Measurements from ENCODE around the gene MYH6. TPM values are rescaled to one million over a fixed set of nuclear protein-coding genes. Genes with fewer than 3 reads are reported as not detected.

The MYH6 gene
- total RNA-seq, 1 donor from 2014 or later = 0.07 TPM

DNA sequence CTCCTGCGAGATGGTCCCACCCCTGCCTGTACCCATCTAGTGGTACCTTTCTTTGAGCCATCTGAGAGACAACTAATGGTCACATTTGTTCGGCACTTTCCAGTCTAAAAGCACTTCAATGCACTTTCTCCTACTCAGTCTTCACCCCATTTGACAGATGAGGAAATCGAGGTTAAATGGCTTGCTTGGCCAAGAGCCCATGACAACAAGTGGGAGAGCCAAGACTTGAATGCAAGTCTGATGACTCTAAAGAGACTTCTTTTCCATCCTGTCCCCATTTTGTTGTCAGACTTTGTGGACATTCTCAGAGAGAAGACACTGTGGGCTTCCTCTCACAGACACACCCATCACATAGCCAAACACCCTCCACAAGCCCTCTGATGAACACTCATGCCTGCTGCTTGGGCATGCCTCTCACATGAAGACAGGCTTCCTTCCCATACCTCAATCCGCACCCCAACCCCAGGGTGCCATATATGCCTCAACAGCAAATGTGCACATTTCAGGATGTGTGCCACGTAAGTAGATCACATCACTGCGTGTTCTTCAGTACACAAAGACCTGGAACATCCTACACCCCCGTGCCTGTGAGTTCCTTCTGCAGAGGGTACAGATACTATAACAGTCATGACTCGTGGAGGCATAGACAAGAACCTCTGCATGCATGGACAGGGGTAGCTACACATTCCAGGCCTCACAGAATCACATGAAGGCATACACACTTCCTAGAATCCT is 26.6 kb upstream of the MYH6 start:
- DNase-seq (ENCODE audit: low spot score, unreplicated experiment) = no peak
- H3K27ac Mint-ChIP-seq = no peak overlapping the region
- H3K27me3 Mint-ChIP-seq = peaks cover 35% of the 10 kb centered on the region
- H3K4me1 Mint-ChIP-seq (ENCODE audit: low read depth) = peaks cover 27% of the 10 kb centered on the region
- no peak overlapping the region for H3K4me3 Mint-ChIP-seq (ENCODE audit: low read depth)
- TF ChIP-seq, protein P1, sequence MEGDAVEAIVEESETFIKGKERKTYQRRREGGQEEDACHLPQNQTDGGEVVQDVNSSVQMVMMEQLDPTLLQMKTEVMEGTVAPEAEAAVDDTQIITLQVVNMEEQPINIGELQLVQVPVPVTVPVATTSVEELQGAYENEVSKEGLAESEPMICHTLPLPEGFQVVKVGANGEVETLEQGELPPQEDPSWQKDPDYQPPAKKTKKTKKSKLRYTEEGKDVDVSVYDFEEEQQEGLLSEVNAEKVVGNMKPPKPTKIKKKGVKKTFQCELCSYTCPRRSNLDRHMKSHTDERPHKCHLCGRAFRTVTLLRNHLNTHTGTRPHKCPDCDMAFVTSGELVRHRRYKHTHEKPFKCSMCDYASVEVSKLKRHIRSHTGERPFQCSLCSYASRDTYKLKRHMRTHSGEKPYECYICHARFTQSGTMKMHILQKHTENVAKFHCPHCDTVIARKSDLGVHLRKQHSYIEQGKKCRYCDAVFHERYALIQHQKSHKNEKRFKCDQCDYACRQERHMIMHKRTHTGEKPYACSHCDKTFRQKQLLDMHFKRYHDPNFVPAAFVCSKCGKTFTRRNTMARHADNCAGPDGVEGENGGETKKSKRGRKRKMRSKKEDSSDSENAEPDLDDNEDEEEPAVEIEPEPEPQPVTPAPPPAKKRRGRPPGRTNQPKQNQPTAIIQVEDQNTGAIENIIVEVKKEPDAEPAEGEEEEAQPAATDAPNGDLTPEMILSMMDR (IDR thresholded peaks at IDR 0.05; ENCODE audit: unreplicated experiment) = no peak
- no peaks in the 10 kb centered on the region for H3K9me3 Mint-ChIP-seq (ENCODE audit: low read depth)
- no peaks in the 10 kb centered on the region for H3K36me3 Mint-ChIP-seq (ENCODE audit: insufficient read depth)

DNA sequence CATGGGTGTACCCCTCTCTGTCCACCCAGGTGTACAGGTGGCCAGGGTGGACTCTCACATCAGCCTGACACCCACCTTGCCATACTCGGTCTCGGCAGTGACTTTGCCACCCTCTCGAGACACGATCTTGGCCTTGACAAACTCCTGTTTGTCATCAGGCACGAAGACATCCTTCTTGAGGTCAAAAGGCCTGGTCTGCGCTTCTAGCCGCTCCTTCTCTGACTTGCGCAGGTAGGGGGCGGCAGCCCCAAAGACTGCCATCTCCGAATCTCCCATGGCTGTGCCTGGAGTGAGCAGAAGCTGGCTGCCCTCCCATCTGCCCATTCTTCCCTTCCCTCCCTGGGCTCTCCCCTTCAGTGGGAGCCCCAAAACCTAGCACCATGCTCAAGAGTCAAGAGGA is 25.4 kb upstream of the MYH6 start:
- no peak for DNase-seq (ENCODE audit: low spot score, unreplicated experiment)
- H3K9me3 Mint-ChIP-seq (ENCODE audit: low read depth) = no peaks in the 10 kb centered on the region
- peaks cover 26% of the 10 kb centered on the region for H3K4me1 Mint-ChIP-seq (ENCODE audit: low read depth)
- no peaks in the 10 kb centered on the region for H3K36me3 Mint-ChIP-seq (ENCODE audit: insufficient read depth)
- H3K27me3 Mint-ChIP-seq = peaks cover 36% of the 10 kb centered on the region
- TF ChIP-seq, protein P1 (IDR thresholded peaks at IDR 0.05; ENCODE audit: unreplicated experiment) = no peak
- H3K4me3 Mint-ChIP-seq (ENCODE audit: low read depth) = no peak overlapping the region
- H3K27ac Mint-ChIP-seq = no peak overlapping the region

DNA sequence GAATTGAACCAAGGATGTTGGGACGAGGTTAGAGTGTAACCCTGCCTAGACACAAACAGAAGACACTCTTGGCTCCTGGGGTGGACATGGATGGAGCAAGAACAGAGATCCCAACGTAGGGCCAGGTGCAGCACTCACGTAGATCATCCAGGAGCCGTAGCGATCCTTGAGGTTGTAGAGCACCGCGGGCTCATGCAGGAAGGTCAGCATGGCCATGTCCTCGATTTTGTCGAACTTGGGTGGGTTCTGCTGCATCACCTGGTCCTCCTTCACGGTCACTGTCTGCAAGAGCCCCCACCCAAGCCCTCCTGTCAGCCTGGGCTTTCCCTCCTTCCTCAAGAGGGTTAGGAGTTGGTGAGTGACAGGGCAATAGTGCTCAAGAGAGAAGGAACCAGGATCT is 24.9 kb upstream of the MYH6 start:
- Mint-ChIP-seq H3K9me3 (ENCODE audit: low read depth) (no peaks in the 10 kb centered on the region), H3K4me1 (ENCODE audit: low read depth) (peaks cover 22% of the 10 kb centered on the region), H3K36me3 (ENCODE audit: insufficient read depth) (no peaks in the 10 kb centered on the region), H3K27ac (no peak overlapping the region), H3K4me3 (ENCODE audit: low read depth) (no peak overlapping the region), H3K27me3 (peaks cover 36% of the 10 kb centered on the region)
- TF ChIP-seq, protein P1 (IDR thresholded peaks at IDR 0.05; ENCODE audit: unreplicated experiment) = no peak
- no peak for DNase-seq (ENCODE audit: low spot score, unreplicated experiment)

DNA sequence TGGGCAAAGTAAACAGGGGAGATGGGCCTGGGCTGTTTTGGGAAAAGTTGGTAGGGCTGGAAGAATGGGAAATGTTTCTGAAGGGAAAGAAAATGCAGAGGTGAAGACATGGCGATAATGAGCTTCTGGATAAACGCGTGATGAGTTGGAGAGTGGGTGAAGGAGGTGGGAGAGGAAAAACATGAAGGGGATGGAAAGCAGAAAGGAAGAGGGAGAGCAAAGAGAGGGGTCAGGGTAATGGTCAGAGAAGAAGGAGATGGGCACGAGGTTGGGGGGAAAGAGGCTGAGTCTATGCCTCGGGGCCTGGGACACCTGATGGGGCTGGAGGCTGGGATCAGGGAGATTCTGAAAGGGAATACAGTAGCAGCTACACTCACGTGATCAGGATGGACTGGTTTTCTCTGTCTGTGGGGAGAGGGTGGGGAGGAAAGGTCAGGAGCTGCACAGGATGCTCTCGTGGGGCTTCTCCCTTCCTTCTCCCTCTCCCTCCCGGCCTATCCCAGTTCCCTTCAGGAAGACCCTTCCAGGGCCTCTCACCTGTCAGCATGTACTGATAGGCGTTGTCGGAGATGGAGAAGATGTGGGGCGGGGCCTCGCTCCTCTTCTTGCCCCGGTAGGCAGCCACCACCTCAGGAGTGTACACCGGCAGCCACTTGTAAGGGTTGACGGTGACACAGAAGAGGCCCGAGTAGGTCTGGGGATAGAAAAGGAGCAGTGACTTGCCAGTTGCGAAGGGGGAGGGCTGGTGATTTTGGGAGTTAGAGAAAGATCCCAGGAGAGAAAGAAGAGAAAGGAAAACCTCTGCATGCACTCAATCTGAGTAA is 24.2 kb upstream of the MYH6 start:
- peaks cover 39% of the 10 kb centered on the region for H3K27me3 Mint-ChIP-seq
- no peaks in the 10 kb centered on the region for H3K36me3 Mint-ChIP-seq (ENCODE audit: insufficient read depth)
- H3K4me1 Mint-ChIP-seq (ENCODE audit: low read depth) = peaks cover 17% of the 10 kb centered on the region
- TF ChIP-seq, protein P1 (IDR thresholded peaks at IDR 0.05; ENCODE audit: unreplicated experiment) = no peak
- DNase-seq (ENCODE audit: low spot score, unreplicated experiment) = no peak
- H3K27ac Mint-ChIP-seq = peak overlapping the region; percentile 47
- H3K4me3 Mint-ChIP-seq (ENCODE audit: low read depth) = no peak overlapping the region
- H3K9me3 Mint-ChIP-seq (ENCODE audit: low read depth) = no peaks in the 10 kb centered on the region

DNA sequence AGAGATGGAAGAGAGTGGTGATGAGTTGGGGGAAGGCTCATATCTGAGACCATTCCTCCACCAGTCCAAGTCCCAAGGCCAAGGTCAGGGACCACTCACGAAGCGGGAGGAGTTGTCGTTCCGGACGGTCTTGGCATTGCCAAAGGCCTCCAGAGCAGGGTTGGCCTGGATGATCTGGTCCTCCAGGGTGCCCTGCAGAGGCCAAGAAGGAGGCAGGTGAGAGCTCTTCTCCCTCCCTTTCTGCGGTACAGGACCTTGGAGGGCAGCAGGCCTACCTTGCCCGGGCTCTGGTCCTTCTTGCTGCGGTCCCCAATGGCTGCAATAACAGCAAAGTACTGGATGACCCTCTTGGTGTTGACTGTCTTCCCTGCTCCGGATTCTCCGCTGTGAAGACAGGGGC is 23.4 kb upstream of the MYH6 start:
- no peak for DNase-seq (ENCODE audit: low spot score, unreplicated experiment)
- Mint-ChIP-seq H3K27ac (no peak overlapping the region), H3K9me3 (ENCODE audit: low read depth) (no peaks in the 10 kb centered on the region), H3K36me3 (ENCODE audit: insufficient read depth) (no peaks in the 10 kb centered on the region), H3K27me3 (peaks cover 39% of the 10 kb centered on the region), H3K4me3 (ENCODE audit: low read depth) (no peak overlapping the region), H3K4me1 (ENCODE audit: low read depth) (peaks cover 12% of the 10 kb centered on the region)
- TF ChIP-seq, protein P1 (IDR thresholded peaks at IDR 0.05; ENCODE audit: unreplicated experiment) = no peak

All from progenitor cell of endocrine pancreas (in vitro differentiated cells).